ENCODE data around the gene CADM4.

The CADM4 gene

DNA sequence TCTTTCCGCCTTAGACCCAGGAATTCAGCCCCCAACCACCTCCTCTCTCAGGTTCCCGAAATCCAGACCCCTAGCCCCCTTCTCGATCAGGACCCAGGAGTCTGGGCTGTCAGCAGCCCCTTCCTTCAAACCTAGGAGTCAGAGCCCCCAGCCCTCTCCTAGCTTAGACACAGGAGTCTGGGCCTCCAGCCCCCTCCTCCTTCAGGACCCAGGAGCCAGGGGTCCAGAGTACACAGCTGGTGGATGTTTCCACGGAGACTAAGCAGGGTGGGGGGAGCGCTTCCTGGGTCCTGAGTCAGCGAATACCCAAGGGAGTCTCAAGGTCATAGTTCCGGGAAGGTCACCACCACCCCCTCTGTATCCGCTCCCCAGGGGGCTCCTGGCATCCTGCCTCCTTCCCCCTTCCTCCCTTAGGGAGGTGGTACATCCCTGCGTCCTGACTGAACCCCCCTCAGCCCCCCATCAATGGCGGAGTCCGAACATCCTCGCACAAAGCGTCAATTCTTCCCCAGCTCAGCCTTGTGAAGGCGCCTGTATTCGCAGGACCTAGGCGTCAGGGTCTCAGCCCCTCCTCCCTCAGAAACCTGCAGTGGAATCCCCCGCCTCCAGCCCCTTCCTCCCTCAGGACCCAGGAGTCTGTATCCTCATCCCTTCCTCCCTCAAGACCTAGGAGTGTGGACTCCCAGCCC is 4.6 kb downstream of the CADM4 start:
- no peak for ATAC-seq
- TF ChIP-seq ZFP30 (CRISPR knock-in tag; IDR thresholded peaks at IDR 0.05) = no peak
- TF ChIP-seq ZNF565 (CRISPR knock-in tag; conservative IDR thresholded peaks at IDR 0.05; ENCODE audit: low read depth) = no peak
- TF ChIP-seq, protein P1, sequence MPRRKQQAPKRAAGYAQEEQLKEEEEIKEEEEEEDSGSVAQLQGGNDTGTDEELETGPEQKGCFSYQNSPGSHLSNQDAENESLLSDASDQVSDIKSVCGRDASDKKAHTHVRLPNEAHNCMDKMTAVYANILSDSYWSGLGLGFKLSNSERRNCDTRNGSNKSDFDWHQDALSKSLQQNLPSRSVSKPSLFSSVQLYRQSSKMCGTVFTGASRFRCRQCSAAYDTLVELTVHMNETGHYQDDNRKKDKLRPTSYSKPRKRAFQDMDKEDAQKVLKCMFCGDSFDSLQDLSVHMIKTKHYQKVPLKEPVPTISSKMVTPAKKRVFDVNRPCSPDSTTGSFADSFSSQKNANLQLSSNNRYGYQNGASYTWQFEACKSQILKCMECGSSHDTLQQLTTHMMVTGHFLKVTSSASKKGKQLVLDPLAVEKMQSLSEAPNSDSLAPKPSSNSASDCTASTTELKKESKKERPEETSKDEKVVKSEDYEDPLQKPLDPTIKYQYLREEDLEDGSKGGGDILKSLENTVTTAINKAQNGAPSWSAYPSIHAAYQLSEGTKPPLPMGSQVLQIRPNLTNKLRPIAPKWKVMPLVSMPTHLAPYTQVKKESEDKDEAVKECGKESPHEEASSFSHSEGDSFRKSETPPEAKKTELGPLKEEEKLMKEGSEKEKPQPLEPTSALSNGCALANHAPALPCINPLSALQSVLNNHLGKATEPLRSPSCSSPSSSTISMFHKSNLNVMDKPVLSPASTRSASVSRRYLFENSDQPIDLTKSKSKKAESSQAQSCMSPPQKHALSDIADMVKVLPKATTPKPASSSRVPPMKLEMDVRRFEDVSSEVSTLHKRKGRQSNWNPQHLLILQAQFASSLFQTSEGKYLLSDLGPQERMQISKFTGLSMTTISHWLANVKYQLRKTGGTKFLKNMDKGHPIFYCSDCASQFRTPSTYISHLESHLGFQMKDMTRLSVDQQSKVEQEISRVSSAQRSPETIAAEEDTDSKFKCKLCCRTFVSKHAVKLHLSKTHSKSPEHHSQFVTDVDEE (CRISPR knock-in tag; IDR thresholded peaks at IDR 0.05) = no peak
- TF ChIP-seq ZC3H10 (CRISPR knock-in tag; IDR thresholded peaks at IDR 0.05) = no peak
- TF ChIP-seq ISL1 (CRISPR knock-in tag; IDR thresholded peaks at IDR 0.05) = no peak
- TF ChIP-seq ESRRG (CRISPR knock-in tag; IDR thresholded peaks at IDR 0.05) = no peak
- TF ChIP-seq ARNTL (CRISPR knock-in tag; IDR thresholded peaks at IDR 0.05; ENCODE audit: borderline replicate concordance, low read depth) = no peak
- TF ChIP-seq, protein P2, sequence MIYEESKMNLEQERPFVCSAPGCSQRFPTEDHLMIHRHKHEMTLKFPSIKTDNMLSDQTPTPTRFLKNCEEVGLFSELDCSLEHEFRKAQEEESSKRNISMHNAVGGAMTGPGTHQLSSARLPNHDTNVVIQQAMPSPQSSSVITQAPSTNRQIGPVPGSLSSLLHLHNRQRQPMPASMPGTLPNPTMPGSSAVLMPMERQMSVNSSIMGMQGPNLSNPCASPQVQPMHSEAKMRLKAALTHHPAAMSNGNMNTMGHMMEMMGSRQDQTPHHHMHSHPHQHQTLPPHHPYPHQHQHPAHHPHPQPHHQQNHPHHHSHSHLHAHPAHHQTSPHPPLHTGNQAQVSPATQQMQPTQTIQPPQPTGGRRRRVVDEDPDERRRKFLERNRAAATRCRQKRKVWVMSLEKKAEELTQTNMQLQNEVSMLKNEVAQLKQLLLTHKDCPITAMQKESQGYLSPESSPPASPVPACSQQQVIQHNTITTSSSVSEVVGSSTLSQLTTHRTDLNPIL (CRISPR knock-in tag; IDR thresholded peaks at IDR 0.05; ENCODE audit: low read depth) = no peak
- TF ChIP-seq PPARA (CRISPR knock-in tag; IDR thresholded peaks at IDR 0.05; ENCODE audit: borderline replicate concordance) = no peak
- TF ChIP-seq TCF4 (CRISPR knock-in tag; IDR thresholded peaks at IDR 0.05; ENCODE audit: borderline replicate concordance) = no peak
- TF ChIP-seq OSR1 (CRISPR knock-in tag; IDR thresholded peaks at IDR 0.05) = no peak
- TF ChIP-seq ZNF70 (CRISPR knock-in tag; IDR thresholded peaks at IDR 0.05) = no peak

DNA sequence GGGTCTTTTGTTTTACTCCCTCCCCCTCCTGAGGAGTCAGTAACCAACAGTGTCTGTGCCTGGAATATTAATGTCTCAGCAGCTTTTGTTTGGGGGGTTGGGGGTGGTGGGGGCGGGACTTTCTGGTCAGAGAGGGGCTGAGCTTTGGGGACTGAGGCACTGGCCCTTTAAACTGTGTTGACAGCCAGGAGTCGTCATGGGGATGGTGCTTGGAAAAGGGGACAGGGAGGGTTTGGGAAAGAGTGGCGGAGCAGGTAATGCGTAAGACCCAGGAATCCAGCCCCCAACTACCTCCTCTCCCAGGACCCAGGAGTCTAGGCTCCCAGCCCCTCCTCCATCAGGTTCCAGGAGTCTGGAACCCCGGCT is 5.2 kb downstream of the CADM4 start:
- ATAC-seq = no peak
- no peak for TF ChIP-seq CSDC2 (CRISPR knock-in tag; IDR thresholded peaks at IDR 0.05)
- TF ChIP-seq ZNF70 (CRISPR knock-in tag; IDR thresholded peaks at IDR 0.05) = no peak
- no peak for TF ChIP-seq SNAI2 (CRISPR knock-in tag; IDR thresholded peaks at IDR 0.05)
- TF ChIP-seq ZNF8 (CRISPR knock-in tag; IDR thresholded peaks at IDR 0.05) = no peak
- TF ChIP-seq BACH2 (CRISPR knock-in tag; IDR thresholded peaks at IDR 0.05; ENCODE audit: borderline replicate concordance) = no peak
- TF ChIP-seq PPARA (CRISPR knock-in tag; IDR thresholded peaks at IDR 0.05; ENCODE audit: borderline replicate concordance) = no peak
- TF ChIP-seq, protein P3, sequence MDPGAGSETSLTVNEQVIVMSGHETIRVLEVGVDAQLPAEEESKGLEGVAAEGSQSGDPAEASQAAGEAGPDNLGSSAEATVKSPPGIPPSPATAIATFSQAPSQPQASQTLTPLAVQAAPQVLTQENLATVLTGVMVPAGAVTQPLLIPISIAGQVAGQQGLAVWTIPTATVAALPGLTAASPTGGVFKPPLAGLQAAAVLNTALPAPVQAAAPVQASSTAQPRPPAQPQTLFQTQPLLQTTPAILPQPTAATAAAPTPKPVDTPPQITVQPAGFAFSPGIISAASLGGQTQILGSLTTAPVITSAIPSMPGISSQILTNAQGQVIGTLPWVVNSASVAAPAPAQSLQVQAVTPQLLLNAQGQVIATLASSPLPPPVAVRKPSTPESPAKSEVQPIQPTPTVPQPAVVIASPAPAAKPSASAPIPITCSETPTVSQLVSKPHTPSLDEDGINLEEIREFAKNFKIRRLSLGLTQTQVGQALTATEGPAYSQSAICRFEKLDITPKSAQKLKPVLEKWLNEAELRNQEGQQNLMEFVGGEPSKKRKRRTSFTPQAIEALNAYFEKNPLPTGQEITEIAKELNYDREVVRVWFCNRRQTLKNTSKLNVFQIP (CRISPR knock-in tag; IDR thresholded peaks at IDR 0.05; ENCODE audit: borderline replicate concordance, low read depth) = no peak
- TF ChIP-seq, protein P1 (CRISPR knock-in tag; IDR thresholded peaks at IDR 0.05) = no peak
- no peak for TF ChIP-seq TCF4 (CRISPR knock-in tag; IDR thresholded peaks at IDR 0.05; ENCODE audit: borderline replicate concordance)
- TF ChIP-seq, protein P4, sequence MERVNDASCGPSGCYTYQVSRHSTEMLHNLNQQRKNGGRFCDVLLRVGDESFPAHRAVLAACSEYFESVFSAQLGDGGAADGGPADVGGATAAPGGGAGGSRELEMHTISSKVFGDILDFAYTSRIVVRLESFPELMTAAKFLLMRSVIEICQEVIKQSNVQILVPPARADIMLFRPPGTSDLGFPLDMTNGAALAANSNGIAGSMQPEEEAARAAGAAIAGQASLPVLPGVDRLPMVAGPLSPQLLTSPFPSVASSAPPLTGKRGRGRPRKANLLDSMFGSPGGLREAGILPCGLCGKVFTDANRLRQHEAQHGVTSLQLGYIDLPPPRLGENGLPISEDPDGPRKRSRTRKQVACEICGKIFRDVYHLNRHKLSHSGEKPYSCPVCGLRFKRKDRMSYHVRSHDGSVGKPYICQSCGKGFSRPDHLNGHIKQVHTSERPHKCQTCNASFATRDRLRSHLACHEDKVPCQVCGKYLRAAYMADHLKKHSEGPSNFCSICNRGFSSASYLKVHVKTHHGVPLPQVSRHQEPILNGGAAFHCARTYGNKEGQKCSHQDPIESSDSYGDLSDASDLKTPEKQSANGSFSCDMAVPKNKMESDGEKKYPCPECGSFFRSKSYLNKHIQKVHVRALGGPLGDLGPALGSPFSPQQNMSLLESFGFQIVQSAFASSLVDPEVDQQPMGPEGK (CRISPR knock-in tag; IDR thresholded peaks at IDR 0.05; ENCODE audit: borderline replicate concordance) = no peak
- no peak for TF ChIP-seq ISL1 (CRISPR knock-in tag; IDR thresholded peaks at IDR 0.05)
- no peak for TF ChIP-seq GLIS3 (CRISPR knock-in tag; IDR thresholded peaks at IDR 0.05)
- TF ChIP-seq ESRRG (CRISPR knock-in tag; IDR thresholded peaks at IDR 0.05) = no peak
- no peak for TF ChIP-seq ARNTL (CRISPR knock-in tag; IDR thresholded peaks at IDR 0.05; ENCODE audit: borderline replicate concordance, low read depth)
- TF ChIP-seq ZFP30 (CRISPR knock-in tag; IDR thresholded peaks at IDR 0.05) = no peak
